ENCODE data around the gene IARS2.
"Not testable (repeated sequence)": the region's sequence is repeated elsewhere in the genome, so short reads cannot be mapped to it uniquely, and the experiment has no call there.

The IARS2 gene

DNA sequence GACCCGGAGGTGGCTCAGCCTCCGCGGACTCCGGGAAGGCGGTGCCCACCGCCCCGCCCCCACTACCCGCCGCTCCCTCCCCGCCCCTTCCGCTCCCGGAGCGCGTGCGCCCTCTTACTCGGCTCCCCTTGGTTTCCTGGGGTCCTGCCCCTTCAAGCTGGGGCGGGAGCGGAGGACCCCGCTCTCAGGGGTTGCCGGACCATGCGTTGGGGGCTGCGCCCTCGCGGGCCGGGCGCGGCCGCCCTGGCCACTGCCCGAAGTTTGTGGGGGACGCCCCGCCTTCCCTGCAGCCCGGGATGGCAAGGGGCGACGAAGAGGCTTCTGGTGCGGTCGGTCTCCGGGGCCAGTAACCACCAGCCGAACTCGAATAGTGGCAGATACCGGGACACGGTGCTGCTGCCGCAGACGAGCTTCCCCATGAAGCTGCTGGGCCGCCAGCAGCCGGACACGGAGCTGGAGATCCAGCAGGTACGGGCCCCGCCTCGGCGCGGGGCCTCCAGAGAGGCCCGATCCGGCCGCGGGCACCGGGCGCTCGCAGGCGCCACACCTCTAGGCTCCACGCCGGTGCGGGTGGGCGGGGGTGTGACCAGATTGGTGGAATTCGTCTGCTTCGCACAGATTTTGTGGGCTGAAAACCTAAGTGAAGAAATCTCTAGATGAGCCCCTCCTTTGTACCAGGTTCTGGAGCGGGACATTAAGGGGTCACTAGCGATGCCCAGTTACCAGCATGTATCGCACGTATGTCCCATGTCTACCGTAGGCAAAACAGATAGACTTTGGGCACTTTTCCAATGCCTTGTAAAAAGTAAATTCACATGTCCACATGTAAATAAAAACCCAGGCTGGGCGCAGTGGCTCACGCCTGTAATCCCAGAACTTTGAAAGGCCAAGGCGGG is at the start of gene IARS2:
Gene IARS2 (plus strand): TSS at position 117 of the 896 bp plus-strand sequence. CDS start 85 bp downstream, at position 202.
- DNase-seq (ENCODE audit: low read depth), result peak; percentile 83

DNA sequence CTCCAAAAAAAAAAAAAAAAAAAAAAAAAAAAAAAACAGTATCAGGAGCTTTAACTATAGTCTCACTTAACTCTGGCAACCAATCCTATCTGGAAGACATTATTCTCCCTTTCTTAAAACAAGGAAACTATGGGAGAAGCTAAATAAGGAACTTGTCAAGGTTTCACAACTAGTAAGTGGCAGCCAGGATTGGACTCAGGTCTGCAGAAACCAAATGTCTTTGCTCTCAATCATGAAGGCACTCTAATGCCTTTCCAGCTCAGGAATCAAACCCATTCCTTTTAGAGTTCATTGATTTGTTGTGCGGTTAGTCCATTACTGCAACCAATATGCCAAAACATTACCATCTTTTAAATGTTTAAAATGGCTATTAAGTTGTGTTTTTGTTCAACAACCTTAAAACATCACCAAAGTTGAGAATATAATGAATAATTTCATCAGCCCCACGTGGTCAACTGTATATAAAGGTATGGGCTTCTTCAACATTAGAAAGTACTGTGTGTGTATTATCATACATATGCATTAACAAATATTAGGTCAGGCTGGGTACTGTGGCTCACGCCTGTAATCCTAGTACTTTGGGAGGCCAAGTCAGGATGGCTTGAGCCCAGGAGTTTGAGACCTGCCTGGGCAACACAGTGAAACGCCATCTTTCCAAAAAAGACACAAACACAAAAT is 49.1 kb upstream of the IARS2 start:
- no peak for DNase-seq (ENCODE audit: low read depth)

DNA sequence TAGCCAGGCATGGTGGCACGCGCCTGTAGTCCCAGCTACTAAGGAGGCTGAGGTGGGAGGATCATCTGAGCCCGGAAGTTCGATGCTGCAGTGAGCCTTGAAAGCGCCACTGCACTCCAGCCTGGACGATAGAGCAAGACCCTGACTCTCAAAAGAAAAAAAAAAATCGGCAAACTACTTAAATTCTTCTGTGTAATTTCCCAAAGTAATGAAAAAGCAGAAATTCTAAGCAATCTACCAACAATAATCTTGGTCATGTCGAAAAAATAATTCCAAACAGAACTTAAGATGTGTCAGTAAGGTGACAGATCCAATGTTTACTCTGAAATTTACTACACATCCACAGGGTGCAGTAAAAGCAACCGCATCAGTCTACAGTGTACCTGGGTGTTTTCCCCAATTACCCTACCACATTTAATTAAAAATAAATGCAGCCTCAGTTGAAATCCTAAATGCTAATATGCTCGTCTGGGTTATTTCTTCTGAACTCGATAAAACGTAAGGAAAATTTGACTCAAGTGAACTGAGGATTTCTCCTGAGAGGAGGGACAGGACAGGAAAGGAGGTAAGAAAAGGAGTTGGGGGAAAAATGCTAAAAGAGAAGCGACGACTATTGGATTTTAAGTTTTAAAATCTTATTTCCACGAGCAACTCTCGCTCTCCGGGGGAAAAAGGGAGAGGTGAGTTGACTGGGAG is 48.4 kb upstream of the IARS2 start:
- DNase-seq (ENCODE audit: low read depth), result no peak

- peak; percentile 77 for DNase-seq (ENCODE audit: low read depth)
These were observed 47.6 kb upstream of the IARS2 start, which contains the start of gene EPRS1 for GRCh38 chr1:220046052-220046930. TSS of gene EPRS1 (minus strand) at chr1:220046505. CDS start at chr1:220046388, 117 bp downstream.

GRCh38 chr1:220056374-220056773 is 37.6 kb upstream of the IARS2 start:
- DNase-seq (ENCODE audit: low read depth), result no peak

DNA sequence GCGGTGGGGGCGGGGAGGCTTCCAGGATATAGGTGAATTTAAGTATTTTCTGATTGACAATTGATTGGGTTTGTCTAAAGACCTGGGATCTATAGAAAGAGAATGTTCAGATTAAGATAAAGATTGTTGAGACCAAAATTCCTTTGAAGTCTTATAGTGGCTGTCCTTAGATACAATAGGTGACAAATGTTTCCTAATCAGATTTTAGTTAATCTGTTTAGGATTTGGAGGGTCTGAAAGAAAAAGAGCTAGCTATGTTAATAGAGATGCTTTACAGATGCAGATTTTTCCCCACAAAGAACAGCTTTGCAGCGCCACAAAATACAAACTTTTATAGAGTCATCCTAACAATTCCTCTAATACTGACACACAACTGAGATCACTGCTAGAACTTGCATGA is 33.1 kb upstream of the IARS2 start:
- no peak for DNase-seq (ENCODE audit: low read depth)

DNA sequence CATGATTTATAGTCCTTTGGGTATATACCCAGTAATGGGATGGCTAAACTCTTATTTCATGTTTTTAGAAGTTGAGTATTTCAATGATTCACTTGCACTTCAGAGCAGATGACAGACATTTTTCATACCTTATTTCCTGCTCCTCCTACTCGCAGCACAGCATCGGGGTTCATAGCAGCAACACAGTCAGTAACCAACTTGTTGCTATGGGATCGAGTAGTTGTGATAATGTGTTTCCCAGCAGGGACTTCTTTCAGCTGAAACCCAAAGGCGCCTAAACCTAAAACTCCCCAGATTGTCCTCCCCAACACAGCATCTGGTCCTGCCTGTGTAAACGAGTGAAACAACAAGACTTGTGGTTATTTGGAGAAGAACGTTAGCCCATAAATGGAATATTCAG is 31.3 kb upstream of the IARS2 start:
- no peak for DNase-seq (ENCODE audit: low read depth)

GRCh38 chr1:220067269-220068204 is 26.4 kb upstream of the IARS2 start:
- no peak for DNase-seq (ENCODE audit: low read depth)

DNA sequence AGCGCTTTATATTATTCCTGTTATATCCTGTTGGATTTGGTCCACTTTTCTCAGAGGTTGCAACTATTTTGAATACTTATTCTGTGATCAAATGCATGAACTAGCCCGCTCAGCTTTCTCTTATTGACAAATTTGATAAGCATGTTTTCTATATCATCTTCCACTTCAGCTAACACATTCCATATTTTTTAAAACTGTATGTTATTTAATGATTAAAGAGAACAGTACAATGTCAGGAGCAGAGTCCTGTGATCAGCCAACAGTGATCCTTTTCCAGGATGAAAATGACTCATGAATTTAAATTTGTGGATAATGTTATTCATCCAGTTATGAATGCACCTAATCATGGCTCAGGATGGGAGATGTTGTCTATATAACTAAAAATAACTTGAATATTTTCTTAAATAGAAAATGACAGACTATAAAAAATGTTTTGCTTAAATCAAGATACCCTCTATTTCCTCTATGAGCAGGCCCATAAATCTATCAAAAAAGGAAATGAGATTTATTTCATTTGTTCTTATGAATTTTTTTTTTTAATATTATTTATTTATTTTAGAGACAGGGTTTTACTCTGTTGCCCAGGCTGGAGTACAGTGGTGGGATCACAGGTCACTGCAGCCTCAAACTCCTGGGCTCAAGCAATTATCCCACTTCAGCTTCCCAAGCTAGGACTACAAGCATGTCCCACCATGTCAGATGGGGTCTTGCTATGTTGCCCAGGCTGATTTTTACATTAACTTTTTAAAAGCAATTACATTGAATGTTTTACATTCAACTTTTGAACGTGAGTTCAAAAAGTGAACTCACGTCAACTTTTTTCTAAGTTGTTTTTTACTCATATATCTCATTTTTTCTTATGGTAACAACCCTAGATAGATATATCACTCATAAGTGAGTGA is 16.8 kb upstream of the IARS2 start:
- no peak for DNase-seq (ENCODE audit: low read depth)

GRCh38 chr1:220077887-220078286 is 16.0 kb upstream of the IARS2 start:
- no peak for DNase-seq (ENCODE audit: low read depth)

GRCh38 chr1:220084460-220084859 is 9.5 kb upstream of the IARS2 start:
- DNase-seq (ENCODE audit: low read depth), result no peak

- not testable (repeated sequence) for DNase-seq (ENCODE audit: low read depth)
These were observed 7.7 kb upstream of the IARS2 start for GRCh38 chr1:220086261-220086686.

DNA sequence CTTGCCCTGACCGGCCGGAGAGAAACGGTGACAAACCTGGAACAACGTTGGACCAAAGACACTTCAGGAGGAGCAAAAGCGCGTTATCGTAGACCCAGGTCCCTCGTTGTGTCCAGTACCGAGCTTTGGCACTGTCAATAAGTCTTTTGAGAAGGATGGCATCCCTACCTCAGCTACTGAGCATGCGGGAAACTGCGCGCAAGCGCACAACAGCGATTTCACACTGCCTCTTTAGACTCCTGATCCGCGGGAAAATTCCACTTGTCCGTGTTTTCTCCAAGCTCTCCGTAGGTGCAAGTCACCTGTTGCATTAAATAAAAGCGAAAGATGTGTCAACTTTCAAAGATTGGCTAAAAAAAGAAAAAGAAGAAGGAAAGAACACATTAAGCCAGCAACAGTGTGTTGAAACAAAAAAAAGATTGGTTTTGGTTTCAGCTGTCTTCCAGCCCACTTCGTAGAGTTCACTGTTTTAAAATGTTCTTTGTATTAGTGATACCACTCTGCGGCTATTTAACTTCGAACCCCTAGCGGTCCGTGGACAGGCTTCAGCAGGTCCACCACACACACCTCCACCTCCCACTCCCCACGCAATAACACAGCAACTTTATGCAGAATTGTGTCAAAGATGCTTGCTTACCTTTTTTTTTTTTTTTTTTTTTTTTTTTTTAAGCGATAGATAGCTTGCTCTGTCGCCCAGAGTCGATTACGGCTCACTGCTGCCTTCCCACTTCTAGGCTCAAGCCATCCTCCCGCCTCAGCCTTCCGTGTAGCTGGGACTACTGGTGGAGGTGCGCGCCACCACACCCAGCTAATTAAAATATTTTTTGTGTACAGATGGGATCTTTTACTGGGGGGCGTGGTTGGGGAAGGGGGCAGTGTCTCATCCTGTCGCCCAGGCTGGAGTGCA is 4.0 kb upstream of the IARS2 start, which contains the start of gene BPNT1:
Gene BPNT1 (minus strand): TSS at position 139 of the 907 bp plus-strand sequence. CDS start 9,942 bp downstream, outside the sequence.
- peak; percentile 87 for DNase-seq (ENCODE audit: low read depth)

DNA sequence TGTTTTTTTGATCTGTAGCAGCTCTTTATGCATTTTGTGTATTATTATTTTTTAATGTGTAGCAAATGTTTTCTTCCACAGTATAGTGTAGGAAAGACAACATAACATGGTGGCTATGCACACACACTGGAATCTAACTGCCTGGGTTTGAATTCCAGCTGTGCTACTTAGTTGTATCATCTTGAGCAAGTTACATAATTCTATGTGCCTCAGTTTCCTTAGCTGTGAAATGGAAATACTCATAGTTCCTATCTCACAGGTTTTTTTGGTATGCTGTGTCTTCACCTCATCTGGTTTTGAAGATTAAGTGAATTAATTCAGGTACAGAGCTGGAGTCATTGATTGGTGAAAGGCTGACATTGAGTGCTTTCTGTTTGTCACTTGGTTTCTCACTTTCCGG is 1.2 kb upstream of the IARS2 start:
- no peak for DNase-seq (ENCODE audit: low read depth)

DNA sequence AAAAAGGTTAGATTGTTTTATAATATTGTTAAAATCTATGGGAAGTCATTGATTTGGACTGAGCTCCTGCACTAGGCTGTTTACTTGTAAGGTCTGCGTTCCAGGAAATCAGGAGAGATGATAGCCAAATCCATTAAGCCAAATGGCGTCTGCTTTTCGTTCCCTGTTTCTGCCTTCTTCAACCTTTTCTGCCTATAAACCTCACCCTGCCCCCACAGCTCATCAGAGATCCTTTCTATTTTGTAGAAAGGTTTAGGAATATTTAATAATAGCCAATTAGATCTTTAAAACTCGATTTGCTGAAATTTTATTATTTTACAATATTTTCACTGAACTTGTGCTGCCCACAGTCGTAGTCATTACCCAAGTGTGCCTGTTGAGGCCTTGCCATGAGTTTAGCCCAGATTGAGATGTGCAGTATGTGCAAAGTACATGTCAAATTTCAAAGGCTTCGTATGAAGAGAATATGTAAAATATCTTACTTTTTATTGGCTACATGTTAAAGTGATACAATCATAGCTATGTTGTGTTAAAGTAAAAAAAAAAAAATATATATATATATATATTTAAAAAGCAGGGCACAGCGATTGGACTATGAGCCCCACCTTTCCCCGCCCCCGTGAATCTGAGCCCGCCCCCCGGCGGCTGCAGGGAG is 444 bp upstream of the IARS2 start:
- no peak for DNase-seq (ENCODE audit: low read depth)

- no peak for DNase-seq (ENCODE audit: low read depth)
These were observed 5.9 kb downstream of the IARS2 start for GRCh38 chr1:220099826-220100225.

- not testable (repeated sequence) for DNase-seq (ENCODE audit: low read depth)
These were observed 16.5 kb downstream of the IARS2 start for GRCh38 chr1:220110473-220110872.

Measured in stimulated activated CD8-positive, alpha-beta memory T cell treated with anti-CD3 and anti-CD28 coated beads, Interleukin-15, amount 100 ng/mL, for 24 hours (primary cell).